Coronary artery (tissue), 2 donors: Measurements from ENCODE around the gene SPDYE4.

Experiments
- DNase-seq: peaks from one replicate; pipeline ENCODE4 v3.0.0-alpha.2; 2017; ENCODE audit warnings: low spot score
- H3K27ac ChIP-seq, 2 donors: fragments of 200-600 bp; sonication (generic); one replicate each; pipeline ENCODE4 v1.5.1; 2016 to 2019
- H3K4me3 ChIP-seq: fragments of 200-600 bp; sonication (generic); 2 replicates; pipeline ENCODE4 v1.5.1; 2016; ENCODE audit warnings: mild to moderate bottlenecking, moderate library complexity
- TF ChIP-seq, protein P1 (sequence below): fragments of 200-600 bp; sonication (generic); IDR thresholded peaks from one replicate; pipeline ENCODE4 v1.5.1; 2019; ENCODE audit warnings: antibody characterized with exemption

Gene SPDYE4

DNA sequence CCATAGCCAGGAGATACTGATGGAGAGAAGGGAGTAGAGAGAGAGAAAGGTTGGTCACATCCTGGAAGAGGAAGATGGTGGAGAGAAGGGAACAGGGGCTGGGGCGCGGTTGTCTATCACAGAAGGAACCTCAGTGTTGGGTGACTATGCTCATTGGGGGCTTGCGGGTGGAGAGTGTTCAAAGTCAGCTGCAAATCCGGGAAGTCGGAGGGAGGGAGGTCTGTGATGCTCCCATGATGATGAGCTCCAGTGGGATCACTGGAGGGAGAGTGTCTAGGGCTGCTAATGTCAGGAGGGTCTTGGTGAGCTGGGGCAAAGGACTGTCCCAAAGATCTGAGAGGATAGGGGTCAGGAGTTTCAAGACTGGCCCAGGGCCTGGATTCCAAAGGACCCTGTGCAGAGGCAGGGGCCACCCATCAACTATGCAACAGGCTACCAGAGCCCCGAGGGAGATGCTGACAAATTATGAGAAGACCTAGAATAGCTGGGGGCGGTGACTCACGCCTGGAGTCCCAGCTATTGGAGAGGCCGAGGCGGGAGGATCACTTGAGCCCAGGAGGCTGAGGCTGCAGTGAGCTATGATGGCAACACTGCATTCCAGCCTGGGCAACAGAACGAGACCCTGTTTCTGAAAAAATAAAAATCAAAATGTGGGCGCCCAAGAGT, 2.6 kb downstream of the SPDYE4 start:
- Histone ChIP-seq H3K4me3 (no peak overlapping the region), H3K27ac (no peak overlapping the region)
- DNase-seq: peak; percentile 59
- TF ChIP-seq, protein P1, sequence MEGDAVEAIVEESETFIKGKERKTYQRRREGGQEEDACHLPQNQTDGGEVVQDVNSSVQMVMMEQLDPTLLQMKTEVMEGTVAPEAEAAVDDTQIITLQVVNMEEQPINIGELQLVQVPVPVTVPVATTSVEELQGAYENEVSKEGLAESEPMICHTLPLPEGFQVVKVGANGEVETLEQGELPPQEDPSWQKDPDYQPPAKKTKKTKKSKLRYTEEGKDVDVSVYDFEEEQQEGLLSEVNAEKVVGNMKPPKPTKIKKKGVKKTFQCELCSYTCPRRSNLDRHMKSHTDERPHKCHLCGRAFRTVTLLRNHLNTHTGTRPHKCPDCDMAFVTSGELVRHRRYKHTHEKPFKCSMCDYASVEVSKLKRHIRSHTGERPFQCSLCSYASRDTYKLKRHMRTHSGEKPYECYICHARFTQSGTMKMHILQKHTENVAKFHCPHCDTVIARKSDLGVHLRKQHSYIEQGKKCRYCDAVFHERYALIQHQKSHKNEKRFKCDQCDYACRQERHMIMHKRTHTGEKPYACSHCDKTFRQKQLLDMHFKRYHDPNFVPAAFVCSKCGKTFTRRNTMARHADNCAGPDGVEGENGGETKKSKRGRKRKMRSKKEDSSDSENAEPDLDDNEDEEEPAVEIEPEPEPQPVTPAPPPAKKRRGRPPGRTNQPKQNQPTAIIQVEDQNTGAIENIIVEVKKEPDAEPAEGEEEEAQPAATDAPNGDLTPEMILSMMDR: no peak

DNA sequence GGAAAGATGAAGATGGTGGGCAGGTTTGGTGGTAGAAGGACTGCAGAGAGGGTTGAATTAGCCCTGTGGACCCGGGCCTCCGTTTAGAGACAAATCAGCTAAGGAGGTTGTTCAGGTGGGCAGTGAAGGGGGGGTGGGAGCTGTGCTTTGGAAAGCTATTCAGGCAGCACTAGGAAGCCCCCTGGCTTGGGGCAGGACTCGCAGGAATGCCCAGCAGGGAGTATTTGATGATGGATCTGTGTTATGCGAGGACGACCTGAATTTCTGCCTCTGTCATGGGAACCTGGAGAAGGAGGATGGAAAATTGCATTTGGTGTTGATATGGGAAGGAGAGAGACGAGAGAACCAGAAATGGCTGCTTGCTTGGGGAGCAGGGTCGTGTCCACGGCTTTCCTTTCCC, 3.5 kb downstream of the SPDYE4 start:
- TF ChIP-seq, protein P1: no peak
- Histone ChIP-seq H3K27ac (no peak overlapping the region), H3K4me3 (no peak overlapping the region)
- no peak for DNase-seq

GRCh38 chr17:8753976-8754440, 4.3 kb downstream of the SPDYE4 start:
- DNase-seq: no peak
- H3K4me3 ChIP-seq: no peak overlapping the region
- TF ChIP-seq, protein P1: no peak
- no peak overlapping the region for H3K27ac ChIP-seq

GRCh38 chr17:8753136-8753975, 5.0 kb downstream of the SPDYE4 start:
- no peak overlapping the region for H3K4me3 ChIP-seq
- peak; percentile 61 for DNase-seq
- H3K27ac ChIP-seq: no peak overlapping the region
- TF ChIP-seq, protein P1: no peak

DNA sequence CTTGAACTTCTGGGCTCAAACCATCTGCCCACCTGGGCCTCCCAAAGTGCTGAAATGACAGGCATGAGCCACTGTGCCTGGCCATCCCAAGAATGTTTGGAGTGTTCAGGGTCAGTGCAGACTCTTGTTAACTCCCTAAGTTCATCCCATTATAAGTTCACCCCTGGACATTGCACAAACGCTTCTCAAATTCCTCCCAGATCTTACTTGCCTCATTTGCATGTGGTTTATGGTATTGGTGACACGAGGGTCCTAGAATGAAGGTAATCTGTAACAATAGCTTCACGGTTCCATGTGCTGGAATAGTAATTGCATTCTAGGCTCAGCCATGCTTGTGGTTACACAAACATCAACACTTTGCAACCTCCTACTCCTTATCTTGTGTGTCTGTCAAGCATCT, 8.7 kb downstream of the SPDYE4 start:
- Histone ChIP-seq H3K27ac (no peak overlapping the region), H3K4me3 (no peak overlapping the region)
- TF ChIP-seq, protein P1: no peak
- peak; percentile 40 for DNase-seq

DNA sequence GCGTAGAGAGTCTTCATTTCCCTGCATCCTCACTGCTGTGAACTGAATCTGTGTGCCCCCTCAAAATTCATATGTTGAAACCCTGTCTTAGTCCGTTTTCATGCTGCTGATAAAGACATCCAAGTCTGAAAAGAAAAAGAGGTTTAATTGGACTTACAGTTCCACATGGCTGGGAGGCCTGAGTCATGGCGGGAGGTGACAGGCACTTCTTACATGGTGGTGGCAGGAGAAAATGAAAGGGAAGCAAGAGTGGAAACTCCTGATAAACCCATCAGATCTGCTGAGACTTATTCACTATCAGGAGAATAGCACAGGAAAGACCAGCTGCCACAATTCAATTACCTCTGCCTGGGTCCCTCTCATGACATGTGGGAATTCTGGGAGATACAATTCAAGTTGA, 10.6 kb downstream of the SPDYE4 start:
- TF ChIP-seq, protein P1: no peak
- Histone ChIP-seq H3K4me3 (no peak overlapping the region), H3K27ac (no peak overlapping the region)
- DNase-seq: no peak
